Measurements from ENCODE around the gene NLRP11. TPM values are rescaled to one million over a fixed set of nuclear protein-coding genes. Genes with fewer than 3 reads are reported as not detected.

Gene NLRP11
- not detected for total RNA-seq

DNA sequence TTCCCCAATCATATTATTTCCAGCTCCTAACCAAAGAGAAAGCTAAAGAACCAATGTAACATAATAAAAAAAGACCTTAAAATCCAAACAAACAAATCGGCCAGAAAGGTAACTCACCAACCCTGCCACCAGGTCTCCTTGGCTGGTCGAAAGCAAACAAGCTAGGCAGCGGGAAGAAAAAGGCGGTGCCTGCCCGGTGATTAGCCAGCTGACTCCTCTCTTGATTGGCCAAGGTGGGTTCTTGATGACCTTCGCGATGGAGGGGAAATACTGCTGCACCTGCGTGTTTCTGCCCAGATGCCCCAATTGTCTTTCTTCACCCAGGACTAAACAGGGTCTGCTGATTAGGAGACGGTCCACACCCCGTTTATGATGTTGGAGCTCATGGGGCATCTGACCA lies at the start of gene NLRP11:
TSS of gene NLRP11 (minus strand) at position 154 of the 400 bp plus-strand sequence. CDS start 13,825 bp downstream, outside the sequence.
- DNase-seq: no peak

DNA sequence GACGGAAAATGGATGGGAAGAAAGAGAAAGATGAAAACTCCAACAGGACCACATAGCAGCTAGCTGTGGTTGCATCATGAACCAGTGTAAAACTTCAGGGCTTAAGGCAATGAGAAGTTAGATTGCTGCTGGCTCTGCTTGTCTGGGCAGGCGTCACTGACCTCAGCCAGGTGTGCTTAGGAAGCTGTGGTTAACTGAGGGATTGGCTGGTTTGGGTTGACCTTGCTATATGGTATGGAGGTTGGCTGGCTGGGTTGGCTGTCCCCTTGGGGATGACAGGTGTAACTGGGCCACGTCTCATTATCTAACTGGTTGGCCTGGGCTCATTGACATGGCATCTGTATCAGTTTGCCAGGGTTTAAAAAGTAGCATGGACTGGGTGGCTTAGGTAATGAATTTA lies 45.4 kb upstream of the NLRP11 start:
- no peak for DNase-seq

DNA sequence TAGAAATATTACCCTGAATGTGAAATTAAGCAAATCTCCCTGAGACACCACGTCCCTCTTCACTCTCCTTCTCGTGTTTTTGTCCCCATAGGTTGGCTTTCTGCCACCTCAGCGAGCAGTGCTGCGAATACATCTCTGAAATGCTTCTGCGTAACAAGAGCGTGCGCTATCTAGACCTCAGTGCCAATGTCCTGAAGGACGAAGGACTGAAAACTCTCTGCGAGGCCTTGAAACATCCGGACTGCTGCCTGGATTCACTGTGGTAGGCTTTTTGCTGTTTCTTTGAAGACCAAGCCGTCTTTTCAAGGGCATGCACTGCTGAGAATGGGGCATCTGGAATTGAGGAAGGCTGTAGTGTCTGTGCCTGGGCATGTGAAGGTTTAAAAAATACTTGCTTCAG lies 38.9 kb upstream of the NLRP11 start:
- no peak for DNase-seq

DNA sequence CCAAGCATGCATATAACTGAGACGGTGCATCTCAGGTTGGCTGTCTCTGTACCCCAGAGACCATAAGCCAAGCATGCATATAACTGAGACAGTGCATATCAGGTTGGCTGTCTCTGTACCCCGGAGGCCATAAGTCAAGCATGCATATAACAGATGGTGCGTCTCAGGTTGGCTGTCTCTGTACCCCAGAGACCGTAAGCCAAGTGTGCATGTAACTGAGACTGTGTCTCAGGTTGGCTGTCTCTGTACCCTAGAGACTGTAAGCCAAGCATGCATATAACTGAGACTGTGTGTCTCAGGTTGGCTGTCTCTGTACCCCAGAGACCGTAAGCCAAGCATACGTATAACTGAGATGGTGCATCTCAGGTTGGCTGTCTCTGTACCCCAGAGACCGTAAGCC lies 35.3 kb upstream of the NLRP11 start:
- DNase-seq: no peak

DNA sequence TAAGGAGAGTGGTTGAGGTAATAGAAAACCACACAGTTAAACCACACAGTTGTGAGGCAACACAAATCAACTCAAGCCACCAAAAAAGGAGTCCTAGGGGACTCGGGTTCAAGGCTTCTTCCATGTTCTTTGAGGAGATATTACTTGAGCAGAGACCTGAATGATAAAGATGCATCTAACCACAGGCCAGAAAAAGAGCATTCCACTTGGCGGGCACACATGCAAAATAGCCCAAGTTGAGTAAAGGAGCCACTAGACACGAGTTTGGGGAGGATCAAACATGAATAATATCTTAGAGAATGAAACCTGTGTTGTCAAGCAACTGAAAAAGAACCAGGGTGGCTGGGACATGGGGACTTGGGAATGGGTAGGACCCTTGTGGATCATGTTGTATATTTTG lies 34.7 kb upstream of the NLRP11 start:
- DNase-seq: no peak

DNA sequence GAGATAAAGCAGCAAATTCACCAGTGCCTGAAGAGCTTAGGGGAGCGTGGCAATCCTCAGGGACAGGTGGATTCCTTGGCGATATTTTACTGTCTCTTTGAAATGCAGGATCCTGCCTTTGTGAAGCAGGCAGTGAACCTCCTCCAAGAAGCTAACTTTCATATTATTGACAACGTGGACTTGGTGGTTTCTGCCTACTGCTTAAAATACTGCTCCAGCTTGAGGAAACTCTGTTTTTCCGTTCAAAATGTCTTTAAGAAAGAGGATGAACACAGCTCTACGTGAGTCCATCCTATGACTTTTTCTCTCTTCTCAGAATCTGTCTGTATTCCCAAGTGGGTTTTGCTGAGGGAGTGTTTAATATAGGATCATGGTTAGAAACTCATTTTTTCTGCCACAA lies 27.2 kb upstream of the NLRP11 start:
- DNase-seq: no peak

DNA sequence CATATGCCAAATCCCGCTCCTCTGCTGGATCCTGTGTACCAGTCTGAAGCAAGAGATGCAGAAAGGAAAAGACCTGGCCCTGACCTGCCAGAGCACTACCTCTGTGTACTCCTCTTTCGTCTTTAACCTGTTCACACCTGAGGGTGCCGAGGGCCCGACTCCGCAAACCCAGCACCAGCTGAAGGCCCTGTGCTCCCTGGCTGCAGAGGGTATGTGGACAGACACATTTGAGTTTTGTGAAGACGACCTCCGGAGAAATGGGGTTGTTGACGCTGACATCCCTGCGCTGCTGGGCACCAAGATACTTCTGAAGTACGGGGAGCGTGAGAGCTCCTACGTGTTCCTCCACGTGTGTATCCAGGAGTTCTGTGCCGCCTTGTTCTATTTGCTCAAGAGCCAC lies 26.6 kb upstream of the NLRP11 start:
- DNase-seq: no peak

DNA sequence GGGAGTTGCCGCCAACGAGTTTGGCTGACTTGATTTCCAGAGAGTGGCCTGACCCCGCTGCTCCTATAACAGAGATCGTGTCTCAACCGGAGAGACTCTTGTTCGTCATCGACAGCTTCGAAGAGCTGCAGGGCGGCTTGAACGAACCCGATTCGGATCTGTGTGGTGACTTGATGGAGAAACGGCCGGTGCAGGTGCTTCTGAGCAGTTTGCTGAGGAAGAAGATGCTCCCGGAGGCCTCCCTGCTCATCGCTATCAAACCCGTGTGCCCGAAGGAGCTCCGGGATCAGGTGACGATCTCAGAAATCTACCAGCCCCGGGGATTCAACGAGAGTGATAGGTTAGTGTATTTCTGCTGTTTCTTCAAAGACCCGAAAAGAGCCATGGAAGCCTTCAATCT lies 26.2 kb upstream of the NLRP11 start:
- DNase-seq: no peak

DNA sequence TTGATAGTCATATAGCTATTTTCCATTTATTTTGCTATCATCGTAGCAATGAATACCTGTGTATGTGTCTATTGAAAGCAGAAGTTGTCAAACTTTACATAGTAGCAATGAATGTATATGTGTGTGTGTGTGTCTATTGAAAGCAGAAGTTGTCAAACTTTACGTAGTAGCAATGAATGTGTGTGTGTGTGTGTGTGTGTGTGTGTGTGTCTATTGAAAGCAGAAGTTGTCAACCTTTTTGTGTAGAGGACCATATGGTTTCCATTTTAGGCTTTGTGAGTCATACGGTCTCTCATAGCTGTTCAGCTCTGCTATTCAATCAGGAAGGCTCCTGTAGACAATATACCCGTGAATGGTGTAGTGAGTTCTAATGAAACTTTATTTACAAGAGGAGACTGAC lies 25.4 kb upstream of the NLRP11 start:
- no peak for DNase-seq

DNA sequence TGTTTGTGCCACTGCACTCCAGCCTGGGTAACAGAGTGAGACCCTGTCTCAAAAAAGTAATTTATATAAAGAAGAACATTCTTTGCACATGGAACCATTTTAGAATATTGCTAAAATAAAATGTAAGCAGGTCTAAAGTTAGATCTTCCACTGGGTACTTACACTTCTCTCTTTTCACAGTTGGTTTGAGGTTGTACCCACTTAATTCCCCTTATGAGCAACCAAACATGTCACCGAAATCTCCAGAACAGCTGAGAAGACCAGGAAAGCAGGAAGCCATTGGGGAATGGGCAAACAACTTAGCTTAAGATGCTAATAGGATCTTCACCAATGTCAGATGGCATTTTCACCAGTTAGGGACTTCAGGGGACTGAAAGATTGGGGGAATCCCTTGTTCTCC lies 23.4 kb upstream of the NLRP11 start:
- DNase-seq: no peak

DNA sequence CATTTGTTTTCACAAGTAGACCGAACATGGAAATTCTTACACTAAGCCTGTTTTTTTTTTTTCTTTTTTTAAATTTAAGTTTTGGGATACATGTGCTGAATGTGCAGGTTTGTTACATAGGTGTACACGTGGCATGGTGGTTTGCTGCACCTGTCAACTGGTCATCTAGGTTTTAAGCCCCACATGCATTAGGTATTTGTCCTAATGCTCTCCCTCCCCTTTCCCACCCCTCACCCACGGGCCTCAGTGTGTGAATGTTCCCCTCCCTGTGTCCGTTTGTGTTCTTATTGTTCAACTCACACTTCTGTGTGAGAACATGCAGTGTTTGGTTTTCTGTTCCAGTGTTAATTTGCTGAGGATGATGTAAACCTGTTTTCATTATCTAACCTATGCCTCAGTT lies 7.1 kb upstream of the NLRP11 start:
- DNase-seq: no peak

DNA sequence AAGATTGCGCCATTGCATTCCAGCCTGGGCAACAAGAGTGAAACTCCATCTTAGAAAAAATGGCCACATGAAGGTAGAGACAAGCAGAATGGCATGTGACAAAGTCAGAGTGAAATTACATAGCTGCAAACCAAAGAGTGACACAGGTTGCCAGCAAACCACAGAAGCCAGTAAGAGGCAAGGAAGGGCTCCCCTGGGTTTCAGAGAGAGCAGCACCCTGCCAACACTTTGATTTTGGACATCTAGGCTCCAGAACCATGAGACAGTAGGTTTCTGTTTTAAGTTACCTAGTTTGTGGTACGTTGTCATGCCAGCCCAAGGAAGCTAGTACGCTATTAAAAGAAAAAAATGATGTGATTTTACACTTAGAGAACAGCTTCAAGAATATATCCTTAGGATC lies 6.5 kb upstream of the NLRP11 start:
- DNase-seq: no peak

DNA sequence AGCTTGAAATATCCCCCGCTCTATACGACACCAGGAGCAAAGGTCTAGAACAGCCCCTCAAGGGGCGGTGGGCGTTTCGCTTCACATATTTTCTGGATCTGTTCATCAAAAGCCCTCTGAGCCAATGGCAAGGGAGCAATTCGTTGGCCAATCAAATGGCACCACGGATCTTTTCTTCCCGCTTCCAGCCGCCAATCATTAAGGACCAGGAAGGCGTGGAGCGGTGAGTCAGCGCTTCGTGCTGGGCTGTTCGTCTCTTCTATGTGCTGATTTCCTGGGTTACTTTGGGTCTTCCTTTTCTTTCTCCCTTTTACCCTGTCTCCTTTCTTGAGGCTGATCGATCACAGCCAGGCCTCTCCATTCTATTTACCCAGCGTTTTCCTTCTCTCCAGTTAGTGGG lies 4.5 kb upstream of the NLRP11 start, which contains the start of gene NLRP4:
TSS of gene NLRP4 (plus strand) at position 201 of the 400 bp plus-strand sequence. CDS start 15,541 bp downstream, outside the sequence.
- no peak for DNase-seq

DNA sequence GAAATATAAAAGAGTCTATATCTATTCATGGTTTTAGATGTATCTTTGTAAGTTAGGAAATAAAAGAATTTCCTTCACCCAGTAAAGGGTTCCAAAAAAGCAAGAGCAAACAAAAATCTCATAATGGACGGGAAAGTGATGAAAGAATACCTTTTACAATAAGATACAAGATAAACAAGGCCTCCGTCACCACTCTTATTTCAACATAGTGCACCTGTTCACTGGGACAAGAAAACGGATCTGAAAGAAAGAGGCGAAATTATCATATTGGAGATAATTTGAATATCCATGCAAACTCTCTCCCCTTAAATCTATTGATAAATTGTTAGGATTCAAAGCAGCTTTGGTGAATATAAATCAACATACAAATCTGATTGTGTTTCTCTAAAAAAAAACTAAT lies 877 bp upstream of the NLRP11 start:
- no peak for DNase-seq

DNA sequence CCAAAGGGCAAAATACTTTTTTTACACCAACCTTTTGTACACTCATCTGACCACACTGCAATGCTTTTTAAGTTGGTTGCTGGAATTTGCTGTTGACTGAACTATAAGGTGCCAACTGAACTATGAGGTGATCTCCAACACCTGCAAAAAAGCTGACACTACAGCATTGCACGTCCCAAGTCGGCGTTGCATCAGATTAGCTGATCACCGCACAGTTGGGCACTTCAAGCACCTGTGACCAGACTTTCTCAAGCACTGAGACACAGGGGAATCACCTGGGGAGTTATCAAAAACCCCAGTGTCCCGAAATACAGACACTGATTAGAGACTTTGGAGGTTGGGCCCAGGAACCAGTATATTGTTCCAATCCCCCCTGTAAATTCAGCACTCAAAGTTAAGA lies 1.1 kb downstream of the NLRP11 start:
- no peak for DNase-seq

DNA sequence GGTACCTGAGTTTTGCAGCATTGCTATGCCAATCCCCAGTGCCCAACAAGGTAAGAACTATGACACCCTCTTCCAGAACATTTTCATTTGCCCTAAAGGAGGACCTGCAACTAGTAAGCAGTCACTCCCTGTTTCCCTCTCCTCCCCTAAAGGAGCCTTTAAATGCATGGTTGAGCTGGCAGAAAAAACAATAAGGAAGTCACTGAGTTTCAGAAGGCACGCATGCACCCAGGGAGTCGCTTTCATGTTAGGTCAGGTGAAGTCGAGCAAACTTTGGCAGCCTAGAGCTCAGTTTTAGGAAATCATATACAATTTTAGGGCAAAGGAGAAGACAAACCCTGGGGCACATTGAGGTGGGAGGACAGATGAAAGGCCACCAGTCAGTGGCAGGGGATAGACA lies 11.8 kb downstream of the NLRP11 start:
- no peak for DNase-seq

DNA sequence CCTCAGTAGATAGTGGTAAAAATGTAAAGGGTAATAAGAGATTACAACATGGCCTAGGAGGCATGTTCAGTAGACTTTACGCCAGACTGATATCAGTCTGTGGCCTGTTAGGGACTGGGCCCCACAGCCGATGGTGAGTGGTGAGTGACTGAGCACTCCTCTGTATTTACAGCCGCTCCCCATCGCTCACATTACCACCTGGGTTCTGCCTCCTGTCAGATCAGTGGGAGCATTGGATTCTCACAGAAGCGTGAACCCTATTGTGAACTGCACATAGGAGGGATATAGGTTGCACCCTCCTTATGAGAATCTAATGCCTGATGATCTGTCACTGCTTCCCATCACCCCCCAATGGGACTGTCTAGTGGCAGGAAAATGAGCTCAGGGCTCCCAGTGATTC lies 17.9 kb downstream of the NLRP11 start:
- DNase-seq: no peak

DNA sequence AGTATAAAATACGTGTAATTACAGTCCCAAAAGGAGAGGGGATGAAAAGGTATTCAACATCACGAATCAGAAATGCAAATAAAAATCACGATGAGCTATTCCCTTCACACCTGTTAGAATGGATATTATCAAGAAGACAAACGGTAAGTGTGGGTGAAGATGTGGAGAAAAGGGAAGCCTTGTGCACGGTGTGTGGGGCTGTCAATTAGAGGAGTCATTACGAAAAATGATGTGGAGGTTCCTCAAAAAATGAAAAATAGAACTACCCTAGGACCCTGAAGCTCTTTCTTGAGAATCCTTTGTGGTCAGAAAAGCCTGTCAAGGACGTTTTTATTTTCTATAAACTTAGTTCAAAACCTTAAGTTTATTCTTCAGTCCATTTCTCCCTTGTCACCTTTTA lies 19.4 kb downstream of the NLRP11 start:
- no peak for DNase-seq

DNA sequence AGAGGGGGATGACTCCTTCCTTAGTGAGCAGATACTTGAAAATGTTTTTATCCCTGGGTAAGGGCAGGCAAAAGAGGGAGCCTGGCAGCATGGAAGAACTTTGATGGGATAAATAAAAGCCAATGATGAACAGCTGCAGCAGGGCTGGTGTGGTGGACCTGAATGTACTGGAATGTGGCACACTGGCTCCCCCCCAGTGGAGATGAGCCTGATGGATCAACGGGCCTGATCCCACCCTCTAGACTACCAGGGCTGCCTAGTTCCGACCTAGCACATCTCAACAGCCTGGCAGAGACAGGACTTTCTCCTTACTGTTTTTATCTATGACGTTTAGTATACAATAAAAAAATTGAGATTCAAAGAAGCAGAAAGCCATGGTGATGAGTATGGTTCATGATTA lies 20.5 kb downstream of the NLRP11 start:
- DNase-seq: no peak

DNA sequence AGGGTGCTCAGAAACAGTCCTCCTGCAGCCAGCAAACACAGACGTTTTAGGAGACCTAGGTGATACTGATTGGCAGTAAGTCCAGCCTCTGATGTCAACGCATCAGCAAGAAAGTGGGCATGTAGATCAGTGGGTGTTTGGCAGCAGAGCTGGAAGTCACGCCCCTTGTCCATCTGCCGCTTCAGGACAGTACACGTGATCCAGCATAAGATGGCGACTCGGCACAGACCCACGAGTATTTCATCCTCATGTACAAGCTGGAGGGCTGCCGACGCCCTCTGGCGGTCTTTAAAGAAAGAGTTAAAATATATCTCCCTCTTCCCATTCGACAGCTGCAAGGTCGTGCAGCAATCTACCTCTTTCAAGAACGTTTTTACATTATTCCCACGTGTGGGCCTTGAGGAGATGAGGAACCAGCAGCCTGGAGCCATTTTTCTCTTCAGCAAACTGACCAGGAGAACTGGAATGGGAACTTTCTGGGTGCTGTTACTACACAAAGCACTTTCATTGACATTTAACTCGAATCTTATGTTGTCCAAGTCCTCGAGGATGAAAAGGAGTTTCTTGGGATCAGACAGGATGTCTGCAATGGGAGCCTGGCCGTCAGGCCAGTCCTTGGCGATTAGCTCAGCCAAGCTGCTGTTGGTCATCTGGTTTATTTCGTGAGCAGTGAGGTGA lies 22.3 kb downstream of the NLRP11 start:
- no peak for DNase-seq

DNA sequence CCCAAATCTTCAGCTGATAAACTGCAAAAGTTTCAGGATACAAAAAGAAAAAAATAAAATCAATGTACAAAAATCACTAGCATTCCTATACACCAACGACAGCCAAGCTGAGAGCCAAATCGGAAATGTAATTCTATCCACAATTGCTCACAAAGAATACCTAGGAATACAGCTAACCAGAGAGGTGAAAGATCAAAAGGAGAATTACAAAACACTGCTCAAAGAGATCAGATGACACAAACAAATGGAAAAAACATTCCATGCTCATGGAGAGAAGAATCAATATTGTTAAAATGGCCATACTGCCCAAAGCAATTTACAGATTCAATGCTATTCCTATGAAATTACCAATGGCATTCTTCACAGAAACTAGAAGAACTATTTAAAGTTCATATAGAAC lies 29.5 kb downstream of the NLRP11 start:
- no peak for DNase-seq

DNA sequence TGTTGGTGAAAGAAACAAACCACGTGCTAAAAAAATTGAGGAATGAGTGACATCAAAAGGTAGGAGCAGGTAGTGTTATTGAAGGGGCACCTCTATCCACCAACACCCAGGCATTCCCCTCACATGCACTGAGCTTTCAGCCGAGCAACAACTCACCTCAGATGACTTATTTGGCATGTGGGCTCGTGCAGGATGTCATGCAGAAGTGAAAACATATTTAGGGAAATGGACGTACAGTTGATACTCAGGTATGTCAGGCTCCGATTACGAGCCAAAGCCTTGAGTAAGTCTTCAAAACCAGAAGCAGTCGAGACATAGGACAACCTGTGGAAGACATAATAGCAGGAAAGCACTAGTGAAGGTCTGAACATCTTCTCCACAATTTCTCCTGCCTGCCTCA lies 30.4 kb downstream of the NLRP11 start:
- no peak for DNase-seq

DNA sequence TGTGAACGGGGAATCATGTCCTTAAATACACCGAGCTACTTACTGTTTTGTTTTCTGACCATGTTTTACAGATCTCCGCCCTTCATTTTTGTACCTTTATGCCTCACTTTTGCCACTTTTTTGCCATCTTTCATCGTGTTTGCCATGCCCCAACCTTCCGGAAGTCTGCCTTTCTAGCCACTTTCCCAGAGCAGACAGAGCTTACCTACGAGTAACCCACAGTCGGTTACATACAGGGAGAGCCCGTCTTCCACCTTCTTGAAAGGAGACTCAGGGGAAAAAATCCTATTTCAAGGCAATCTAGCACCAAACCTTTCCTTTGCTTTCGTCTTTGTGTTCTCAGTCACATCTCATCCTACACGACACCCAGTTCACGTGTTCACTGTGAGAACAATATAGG lies 36.8 kb downstream of the NLRP11 start:
- no peak for DNase-seq

DNA sequence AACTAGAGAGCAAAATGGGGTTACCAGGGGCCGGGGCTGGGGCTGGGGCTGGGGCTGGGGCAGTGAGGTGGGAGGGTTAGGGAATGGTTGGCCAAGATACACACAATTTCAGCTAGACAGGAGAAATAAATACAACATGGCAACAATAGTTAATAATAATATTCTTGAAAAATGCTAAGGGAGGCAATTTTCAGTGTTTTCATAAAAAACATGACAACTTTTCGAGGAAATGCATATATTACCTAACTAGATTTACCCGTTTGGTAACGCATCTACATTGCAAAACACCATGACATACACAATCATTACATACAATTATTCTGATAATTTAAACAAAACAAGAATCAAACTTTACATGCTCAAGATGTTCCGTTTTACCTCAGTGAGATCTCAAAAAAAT lies 50.7 kb downstream of the NLRP11 start:
- DNase-seq: no peak

DNA sequence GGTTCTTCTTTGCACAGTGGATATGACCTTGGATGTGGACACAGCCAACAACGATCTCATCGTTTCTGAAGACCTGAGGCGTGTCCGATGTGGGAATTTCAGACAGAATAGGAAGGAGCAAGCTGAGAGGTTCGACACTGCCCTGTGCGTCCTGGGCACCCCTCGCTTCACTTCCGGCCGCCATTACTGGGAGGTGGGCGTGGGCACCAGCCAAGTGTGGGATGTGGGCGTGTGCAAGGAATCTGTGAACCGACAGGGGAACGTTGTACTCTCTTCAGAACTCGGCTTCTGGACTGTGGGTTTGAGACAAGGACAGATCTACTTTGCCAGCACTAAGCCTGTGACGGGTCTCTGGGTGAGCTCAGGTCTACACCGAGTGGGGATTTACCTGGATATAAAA lies 53.5 kb downstream of the NLRP11 start:
- no peak for DNase-seq

Data from effector CD4-positive, alpha-beta T cell (primary cell).